GM12891 (cell line): ENCODE results near the gene RPL35.

Experiments used
- POLR2A ChIP-seq: IDR thresholded peaks from 2 replicates; pipeline ENCODE4 v1.6.1; 2011; ENCODE audit warnings: low read depth, low read length, control low read depth
- SPI1 ChIP-seq: IDR thresholded peaks from 2 replicates; pipeline ENCODE4 v1.6.1; 2011; ENCODE audit warnings: low read depth, low read length, control low read depth

DNA sequence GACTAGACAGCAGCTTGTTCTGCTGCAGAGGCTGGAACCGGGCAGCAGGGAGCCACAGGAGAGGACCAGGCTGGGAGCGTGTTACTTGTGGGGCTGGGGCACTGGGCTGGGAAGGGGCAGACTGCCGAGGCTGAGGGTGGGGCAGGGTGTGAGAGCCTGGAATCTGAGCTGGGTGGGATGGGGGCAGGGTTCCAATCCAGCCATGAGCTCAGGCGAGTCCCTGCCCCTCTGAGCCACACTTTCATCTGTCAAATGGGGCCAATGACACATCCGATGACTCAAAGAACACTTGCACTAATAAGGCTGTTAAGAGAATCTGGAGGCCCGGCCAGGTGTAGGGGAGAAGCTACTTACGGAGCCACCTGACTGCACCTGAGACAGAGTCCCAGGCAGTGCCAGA lies 27.2 kb downstream of the RPL35 start:
- TF ChIP-seq POLR2A (no peak), SPI1 (no peak)
